GM15510 (cell line): Measurements from ENCODE around the gene PREB.

ENCODE experiments used
- POLR2A ChIP-seq: IDR thresholded peaks from 3 replicates; pipeline ENCODE4 v1.6.1; 2011; ENCODE audit warnings: borderline replicate concordance; ENCODE audit not compliant: insufficient read length; ENCODE audit errors: extremely low read depth

Gene PREB

DNA sequence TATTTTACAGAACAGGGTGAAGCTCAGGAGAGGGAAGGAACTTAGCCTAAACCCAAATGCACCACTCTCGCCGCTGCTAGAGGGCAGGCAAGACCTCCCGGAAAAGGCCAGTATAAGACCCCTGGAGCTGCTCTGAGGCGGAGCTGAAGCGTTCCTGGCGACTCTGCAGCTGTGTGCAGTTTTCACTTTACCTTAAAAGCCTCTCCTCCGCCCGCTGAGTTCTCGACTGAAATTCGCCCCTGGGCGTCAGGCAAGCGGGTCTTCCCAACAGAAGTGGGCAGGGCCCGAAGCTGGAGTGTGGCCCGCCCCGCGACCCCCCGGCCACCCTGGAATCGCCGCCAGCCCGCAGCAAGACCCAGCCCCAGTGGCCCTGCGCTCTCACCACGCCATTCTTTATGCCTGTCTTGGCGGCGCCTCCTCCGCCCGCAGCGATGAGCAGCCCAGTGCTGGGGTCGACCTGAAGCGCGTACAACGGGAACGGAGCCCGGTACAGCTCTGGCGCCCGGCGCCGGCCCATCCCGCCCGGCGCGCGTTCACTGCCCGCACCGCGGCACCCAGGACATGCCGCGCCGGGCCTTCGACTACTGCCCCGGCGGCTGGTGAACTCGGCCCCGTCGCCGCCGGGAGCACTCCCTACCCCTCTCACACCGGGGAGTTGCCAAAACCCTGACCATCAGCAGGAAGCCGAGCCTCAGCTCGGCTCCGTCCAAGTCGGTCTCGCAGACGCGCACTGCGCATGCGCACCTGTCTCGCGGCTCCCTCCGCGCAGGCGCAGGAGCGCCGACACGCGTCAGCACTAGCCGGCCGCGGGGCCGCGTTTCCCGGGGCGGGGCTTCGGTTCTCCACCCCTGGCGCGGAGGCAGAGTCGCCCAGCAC is at the start of gene PREB:
PREB (minus strand) TSS at position 732 of the 876 bp plus-strand sequence; CDS start at position 517, 215 bp downstream.
- TF ChIP-seq POLR2A: peak; percentile 94

- no peak for TF ChIP-seq POLR2A
Observed at GRCh38 chr2:27184115-27184514, 49.7 kb upstream of the PREB start.

- no peak for TF ChIP-seq POLR2A
Observed at GRCh38 chr2:27182346-27182745, 47.9 kb upstream of the PREB start.

DNA sequence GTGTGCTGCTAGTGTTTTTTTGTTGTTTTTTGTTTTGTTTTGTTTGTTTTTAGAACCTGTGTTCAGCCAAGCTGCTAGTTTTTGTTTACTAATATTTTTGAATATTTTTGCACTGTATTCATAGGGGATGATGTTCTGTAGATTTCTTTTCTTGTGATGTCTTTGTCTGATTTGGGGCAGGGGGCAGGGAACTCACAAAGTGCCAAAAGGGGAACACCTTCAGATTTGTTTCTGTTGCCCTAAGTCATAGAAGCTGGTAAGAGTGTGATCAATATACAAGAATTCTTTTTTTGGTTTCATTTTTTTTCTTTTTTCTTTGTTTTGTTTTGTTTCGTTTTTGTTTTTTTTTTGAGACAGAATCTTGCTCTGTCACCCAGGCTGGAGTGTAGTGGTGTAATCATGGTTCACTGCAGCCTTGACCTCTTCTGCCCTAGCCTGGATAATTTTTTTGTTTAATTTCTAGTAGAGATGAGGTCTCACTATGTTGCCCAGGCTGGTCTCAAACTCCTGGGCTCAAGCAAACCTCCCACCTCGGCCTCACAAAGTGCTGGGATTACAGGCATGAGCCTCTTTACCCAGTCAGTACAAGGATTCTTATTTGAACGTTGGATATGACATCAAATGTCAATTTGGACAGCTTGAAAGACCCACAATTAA is 45.0 kb upstream of the PREB start:
- no peak for TF ChIP-seq POLR2A

- no peak for TF ChIP-seq POLR2A
Observed at GRCh38 chr2:27178469-27178868, 44.0 kb upstream of the PREB start.

DNA sequence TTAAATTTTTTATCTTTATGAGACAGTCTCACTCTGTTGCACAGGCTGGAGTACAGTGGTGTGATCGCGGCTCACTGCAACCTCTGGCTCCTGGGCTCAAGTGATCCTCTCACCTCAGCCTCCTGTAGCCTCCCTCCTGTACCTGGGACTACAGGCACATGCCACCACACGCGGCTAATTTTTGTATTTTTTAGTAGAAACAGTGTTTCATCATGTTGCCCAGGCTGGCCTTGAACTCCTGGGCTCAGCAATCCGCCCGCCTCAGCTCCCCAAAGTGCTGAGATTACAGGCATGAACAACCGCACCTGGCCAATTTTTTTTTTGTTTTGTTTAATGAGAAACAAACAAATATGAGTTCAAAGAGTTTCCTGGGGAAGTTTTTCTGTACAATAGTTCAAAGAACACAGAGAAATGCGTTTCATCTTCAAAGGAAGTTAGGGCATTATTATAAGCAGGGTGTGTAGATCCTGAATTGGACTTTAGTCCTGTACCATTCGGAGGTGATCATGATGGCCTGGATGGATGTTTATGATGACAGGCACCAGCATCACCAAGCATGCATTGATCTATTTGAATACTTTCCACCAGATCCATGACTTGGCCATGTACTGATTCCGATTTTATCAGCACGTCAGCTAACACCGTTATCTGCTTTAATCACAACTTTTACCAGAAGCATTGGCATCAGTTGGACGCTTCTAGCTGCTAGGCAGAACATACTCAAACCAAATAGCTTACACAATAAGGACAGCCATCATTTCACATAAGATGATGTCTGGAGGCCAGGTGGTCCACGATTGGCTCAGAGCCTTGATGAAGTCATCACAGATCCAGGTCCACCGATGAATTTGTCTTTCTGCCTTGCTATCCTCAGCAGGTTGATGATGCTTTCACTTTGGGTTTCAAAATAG is 43.3 kb upstream of the PREB start:
- TF ChIP-seq POLR2A: no peak

DNA sequence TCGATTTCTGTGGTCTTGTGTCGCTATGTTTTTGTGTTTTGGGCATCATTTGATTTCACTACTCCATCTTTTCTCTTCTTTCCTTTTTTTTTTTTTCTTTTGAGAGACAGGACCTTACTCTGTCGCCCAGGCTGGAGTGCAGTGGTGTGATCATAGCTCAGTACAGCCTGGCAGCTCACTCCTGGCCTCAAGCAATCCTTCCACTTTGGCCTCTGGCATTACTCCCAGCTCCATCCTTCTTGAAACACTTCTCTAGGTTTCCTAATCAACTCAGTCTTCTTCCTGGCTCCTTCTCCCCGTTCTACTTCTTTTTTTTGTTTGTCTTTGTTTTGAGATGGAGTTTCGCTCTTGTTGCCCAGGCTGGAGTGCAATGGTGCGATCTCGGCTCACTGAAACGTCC is 40.9 kb upstream of the PREB start:
- TF ChIP-seq POLR2A: no peak

GRCh38 chr2:27174638-27175037 is 40.2 kb upstream of the PREB start:
- TF ChIP-seq POLR2A: no peak

DNA sequence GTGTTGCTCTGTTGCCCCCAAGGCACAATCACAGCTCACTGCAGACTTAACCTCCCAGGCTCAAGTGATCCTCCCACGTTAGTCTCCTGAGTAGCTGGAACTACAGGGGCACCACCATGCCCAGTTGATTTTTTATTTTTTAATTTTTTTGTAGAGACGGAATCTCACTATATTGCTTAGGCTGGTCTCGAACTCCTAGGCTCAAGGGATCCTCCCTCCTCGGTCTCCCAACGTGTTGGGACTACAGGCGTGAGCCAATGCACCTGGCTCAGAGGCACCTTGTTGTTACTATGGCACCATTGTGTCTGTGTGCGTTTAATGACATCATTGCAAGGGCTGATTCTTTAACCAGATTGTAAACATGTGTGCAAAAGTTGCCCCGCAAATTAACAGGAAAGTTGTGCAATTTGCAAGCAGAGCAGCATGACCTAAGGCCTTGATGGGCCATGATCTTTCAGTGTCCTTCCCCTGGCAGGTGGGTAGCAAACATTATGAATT is 37.0 kb upstream of the PREB start:
- TF ChIP-seq POLR2A: no peak

GRCh38 chr2:27170581-27171337 is 36.3 kb upstream of the PREB start:
- TF ChIP-seq POLR2A: no peak

GRCh38 chr2:27164960-27165763 is 30.7 kb upstream of the PREB start:
- no peak for TF ChIP-seq POLR2A

DNA sequence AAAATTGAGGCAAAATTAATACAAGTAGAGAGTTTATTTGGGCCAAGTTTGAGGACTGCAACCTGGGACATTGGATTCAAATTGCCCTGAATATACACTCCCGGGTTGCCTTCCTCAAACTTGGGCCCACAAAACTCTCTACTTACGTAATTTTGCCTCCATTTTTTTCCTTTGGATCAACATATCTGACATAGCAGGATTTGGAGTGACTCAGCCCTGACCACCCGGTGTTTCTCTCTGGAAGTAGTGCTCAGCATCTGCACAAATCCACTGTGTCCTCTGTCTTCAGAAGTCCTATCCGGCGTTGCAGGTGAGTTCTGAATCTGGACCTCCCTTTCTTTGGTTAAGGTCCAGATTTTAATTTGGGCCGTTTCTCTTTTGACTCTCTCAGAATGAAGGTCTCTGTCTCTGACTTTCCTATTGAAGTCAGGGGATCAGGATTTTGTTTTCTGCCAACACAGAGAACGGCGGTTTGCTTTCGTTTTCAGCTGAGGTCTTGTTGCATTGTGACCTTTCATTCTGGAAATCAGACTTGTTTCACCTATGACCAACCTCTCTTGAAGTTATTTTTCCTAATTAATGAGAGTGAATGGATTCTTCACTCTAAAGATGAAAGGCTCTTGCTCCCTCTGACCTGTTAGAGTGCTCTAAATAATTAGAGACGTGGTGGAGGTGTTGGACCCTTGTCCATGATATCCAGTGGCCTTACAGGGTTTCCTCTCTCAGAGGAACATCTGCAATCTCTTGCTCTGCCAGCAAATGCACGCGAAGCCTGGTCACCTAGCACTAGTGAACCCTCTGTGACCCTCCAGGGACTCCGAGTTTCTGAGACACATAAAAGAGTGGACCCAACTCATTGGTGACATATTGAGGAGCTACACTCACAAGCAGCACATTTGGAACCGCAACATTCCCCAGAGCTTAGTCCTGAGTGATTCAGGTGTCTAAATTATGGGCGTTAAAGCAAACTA is 28.0 kb upstream of the PREB start:
- no peak for TF ChIP-seq POLR2A
